SU-DHL-6 (cell line): ENCODE measurements around the gene GCNT2.

Experiments used
- H2AFZ ChIP-seq: fragments of 200-600 bp; sonication (generic); 2 replicates; pipeline ENCODE4 v1.6.1; 2014; ENCODE audit warnings: low read depth, mild to moderate bottlenecking, moderate library complexity, mixed read lengths, antibody characterized with exemption, low read length; ENCODE audit not compliant: severe bottlenecking
- H3F3A ChIP-seq: fragments of 200-600 bp; shearing (Covaris generic); 2 replicates; pipeline ENCODE4 v1.6.0; 2016; ENCODE audit warnings: antibody characterized with exemption, mild to moderate bottlenecking; ENCODE audit not compliant: insufficient read depth
- H3K27ac ChIP-seq: fragments of 200-600 bp; sonication (generic); 2 replicates; pipeline ENCODE4 v1.5.1; 2016; ENCODE audit warnings: low read depth, mild to moderate bottlenecking, low read length, moderate library complexity, mixed read lengths
- H3K27me3 ChIP-seq: fragments of 200-600 bp; sonication (generic), shearing (Covaris generic); 2 replicates; pipeline ENCODE4 v1.6.0; 2014; ENCODE audit warnings: mild to moderate bottlenecking, low read length
- H3K36me3 ChIP-seq: fragments of 200-600 bp; sonication (generic); 2 replicates; pipeline ENCODE4 v1.6.1; 2014; ENCODE audit warnings: mild to moderate bottlenecking, low read length, mixed read lengths
- H3K4me2 ChIP-seq: fragments of 300-600, 200-600 bp; shearing (Covaris generic), sonication (generic); 2 replicates; pipeline ENCODE4 v1.6.0; 2014; ENCODE audit warnings: low read length, low read depth, mild to moderate bottlenecking; ENCODE audit not compliant: poor library complexity, severe bottlenecking
- H3K4me3 ChIP-seq: fragments of 200-600 bp; sonication (generic); 2 replicates; pipeline ENCODE4 v1.5.1; 2014; ENCODE audit warnings: antibody characterized with exemption, low read length, mild to moderate bottlenecking, mixed read lengths; ENCODE audit not compliant: insufficient read depth, poor library complexity, severe bottlenecking
- H3K79me2 ChIP-seq: fragments of 200-600 bp; sonication (generic); 2 replicates; pipeline ENCODE4 v1.6.1; 2014; ENCODE audit warnings: mild to moderate bottlenecking, low read length, moderate library complexity; ENCODE audit not compliant: insufficient read depth
- H3K9ac ChIP-seq: fragments of 200-600 bp; sonication (generic); 2 replicates; pipeline ENCODE4 v1.7.0; 2014; ENCODE audit warnings: mild to moderate bottlenecking, low read length
- H3K9me2 ChIP-seq: fragments of 200-600 bp; sonication (generic); replicated peaks from 2 replicates; pipeline ENCODE4 v1.6.1; 2014; ENCODE audit warnings: low read length; ENCODE audit not compliant: insufficient read depth
- H3K9me3 ChIP-seq: fragments of 200-600 bp; sonication (generic); 2 replicates; pipeline ENCODE4 v1.6.1; 2014; ENCODE audit warnings: low read length, mixed read lengths; ENCODE audit not compliant: insufficient read depth
- H4K20me1 ChIP-seq: fragments of 200-600 bp; sonication (generic); 2 replicates; pipeline ENCODE4 v1.6.1; 2014; ENCODE audit warnings: low read depth, mild to moderate bottlenecking, antibody characterized with exemption, low read length, moderate library complexity, mixed read lengths
- EZH2phosphoT487 ChIP-seq: fragments of 200-600 bp; sonication (generic), shearing (Covaris generic); conservative IDR thresholded peaks from 2 replicates; pipeline ENCODE4 v1.6.1; 2018; ENCODE audit warnings: mild to moderate bottlenecking, antibody characterized with exemption, low read length, moderate library complexity, mixed read lengths
- TF ChIP-seq, protein P1 (sequence below): fragments of 200-600 bp; sonication (generic); IDR thresholded peaks from one replicate; pipeline ENCODE4 v1.5.1; 2017; ENCODE audit warnings: antibody characterized with exemption, mild to moderate bottlenecking, low read length, moderate library complexity; ENCODE audit not compliant: insufficient read depth, poor library complexity, severe bottlenecking

Gene GCNT2

DNA sequence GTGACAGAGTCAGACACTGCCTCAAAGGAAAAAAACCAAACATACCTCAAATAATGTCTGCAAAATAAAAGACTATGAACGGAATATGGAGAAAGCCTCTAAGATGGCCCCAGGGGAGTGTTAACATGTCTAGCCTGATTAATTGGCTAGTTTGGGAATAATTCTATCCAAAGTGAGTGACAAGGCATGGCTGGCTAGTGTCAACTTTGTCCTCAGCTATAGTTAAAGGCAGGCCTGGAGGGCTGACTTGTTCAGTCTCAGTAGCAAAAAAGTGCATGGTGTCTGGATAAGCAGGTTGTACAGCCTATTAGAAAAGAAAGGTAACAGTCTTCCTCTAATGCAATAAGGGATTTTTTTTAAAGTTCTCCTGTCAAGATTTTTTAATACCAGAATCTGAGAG lies 32.7 kb downstream of the GCNT2 start:
- H3K4me2 ChIP-seq: no peak overlapping the region
- H3K4me3 ChIP-seq: no peak overlapping the region
- TF ChIP-seq EZH2phosphoT487: no peak
- TF ChIP-seq, protein P1, sequence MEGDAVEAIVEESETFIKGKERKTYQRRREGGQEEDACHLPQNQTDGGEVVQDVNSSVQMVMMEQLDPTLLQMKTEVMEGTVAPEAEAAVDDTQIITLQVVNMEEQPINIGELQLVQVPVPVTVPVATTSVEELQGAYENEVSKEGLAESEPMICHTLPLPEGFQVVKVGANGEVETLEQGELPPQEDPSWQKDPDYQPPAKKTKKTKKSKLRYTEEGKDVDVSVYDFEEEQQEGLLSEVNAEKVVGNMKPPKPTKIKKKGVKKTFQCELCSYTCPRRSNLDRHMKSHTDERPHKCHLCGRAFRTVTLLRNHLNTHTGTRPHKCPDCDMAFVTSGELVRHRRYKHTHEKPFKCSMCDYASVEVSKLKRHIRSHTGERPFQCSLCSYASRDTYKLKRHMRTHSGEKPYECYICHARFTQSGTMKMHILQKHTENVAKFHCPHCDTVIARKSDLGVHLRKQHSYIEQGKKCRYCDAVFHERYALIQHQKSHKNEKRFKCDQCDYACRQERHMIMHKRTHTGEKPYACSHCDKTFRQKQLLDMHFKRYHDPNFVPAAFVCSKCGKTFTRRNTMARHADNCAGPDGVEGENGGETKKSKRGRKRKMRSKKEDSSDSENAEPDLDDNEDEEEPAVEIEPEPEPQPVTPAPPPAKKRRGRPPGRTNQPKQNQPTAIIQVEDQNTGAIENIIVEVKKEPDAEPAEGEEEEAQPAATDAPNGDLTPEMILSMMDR: no peak
- H4K20me1 ChIP-seq: no peaks in the 10 kb centered on the region; the same call in 1 of the 2 replicates
- H2AFZ ChIP-seq: no peak overlapping the region
- H3K79me2 ChIP-seq: peaks cover 76% of the 10 kb centered on the region
- H3K9me2 ChIP-seq: no peaks in the 10 kb centered on the region
- no peaks in the 10 kb centered on the region for H3F3A ChIP-seq
- no peaks in the 10 kb centered on the region for H3K36me3 ChIP-seq
- no peaks in the 10 kb centered on the region for H3K27me3 ChIP-seq
- no peak overlapping the region for H3K9ac ChIP-seq
- no peaks in the 10 kb centered on the region for H3K9me3 ChIP-seq
- no peak overlapping the region for H3K27ac ChIP-seq

DNA sequence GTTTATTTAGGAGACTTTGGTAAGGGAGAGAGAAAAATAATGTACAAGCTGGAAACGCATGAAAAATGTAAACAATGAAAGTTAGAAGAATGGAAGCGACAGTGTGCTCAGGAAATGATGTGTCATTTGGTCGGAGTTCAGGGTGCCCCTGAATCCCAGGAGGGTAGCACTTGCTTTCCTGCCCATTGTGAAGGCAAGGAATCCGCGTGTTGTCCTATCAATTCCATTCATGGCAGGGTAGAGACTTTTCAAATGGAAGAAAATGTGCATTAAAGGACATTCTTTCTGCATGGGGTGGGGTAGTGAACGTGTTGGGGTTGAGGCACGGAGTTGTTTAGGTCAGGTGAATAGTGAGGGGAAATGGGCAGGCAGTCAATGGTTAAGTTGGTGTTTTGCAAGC lies 33.7 kb downstream of the GCNT2 start:
- Histone ChIP-seq H3K36me3 (no peaks in the 10 kb centered on the region), H3K27ac (no peak overlapping the region), H2AFZ (no peak overlapping the region), H3K4me2 (no peak overlapping the region), H3K9me3 (no peaks in the 10 kb centered on the region), H3K79me2 (peaks cover 75% of the 10 kb centered on the region), H4K20me1 (no peaks in the 10 kb centered on the region), H3K9ac (no peak overlapping the region), H3K4me3 (no peak overlapping the region), H3K27me3 (no peaks in the 10 kb centered on the region), H3F3A (no peaks in the 10 kb centered on the region), H3K9me2 (no peaks in the 10 kb centered on the region)
- TF ChIP-seq, protein P1: no peak
- no peak for TF ChIP-seq EZH2phosphoT487

DNA sequence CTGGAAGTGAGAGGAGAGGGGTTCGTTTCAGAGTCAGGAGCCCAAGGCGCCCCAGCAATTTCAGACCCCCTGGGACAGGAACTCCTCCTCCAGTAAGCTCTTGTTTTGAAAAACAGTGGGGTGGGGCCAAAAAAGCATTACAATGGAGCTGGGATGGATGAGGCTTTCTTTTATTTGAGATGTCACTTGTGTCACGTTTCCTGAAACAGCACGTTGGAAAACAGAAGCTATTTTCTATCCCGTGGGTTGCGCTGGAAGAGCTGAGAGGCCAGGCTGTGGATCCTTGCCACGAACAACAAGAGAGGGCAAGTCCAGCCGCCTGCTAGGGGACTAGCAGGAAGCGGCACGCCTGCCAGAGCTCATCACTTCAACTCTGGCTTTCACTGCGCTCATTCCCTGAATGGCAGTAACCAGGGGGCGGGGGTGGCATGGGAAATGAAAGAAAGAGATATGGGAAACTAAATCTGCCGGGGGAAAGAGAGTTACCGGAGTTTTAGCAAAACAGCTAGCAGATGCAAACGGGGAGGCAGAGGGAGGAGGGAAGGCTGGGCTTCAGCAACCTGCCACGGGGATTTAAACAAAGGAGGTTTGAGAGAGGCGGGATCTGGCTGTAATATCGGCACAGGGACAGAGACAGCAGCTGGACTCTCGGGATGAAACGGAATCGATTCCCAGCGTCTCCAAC lies 34.6 kb downstream of the GCNT2 start:
- no peak for TF ChIP-seq EZH2phosphoT487
- TF ChIP-seq, protein P1: no peak
- no peaks in the 10 kb centered on the region for H3K36me3 ChIP-seq
- H4K20me1 ChIP-seq: no peaks in the 10 kb centered on the region
- no peaks in the 10 kb centered on the region for H3K9me2 ChIP-seq
- peaks cover 69% of the 10 kb centered on the region for H3K79me2 ChIP-seq
- no peak overlapping the region for H3K27ac ChIP-seq
- no peaks in the 10 kb centered on the region for H3K27me3 ChIP-seq
- no peaks in the 10 kb centered on the region for H3K9me3 ChIP-seq
- no peaks in the 10 kb centered on the region for H3F3A ChIP-seq
- H2AFZ ChIP-seq: no peak overlapping the region
- H3K4me3 ChIP-seq: no peak overlapping the region
- H3K9ac ChIP-seq: no peak overlapping the region
- no peak overlapping the region for H3K4me2 ChIP-seq
